Measurements from ENCODE around the gene CIDEB.

CIDEB gene

GRCh38 chr14:24266344-24267244 lies 41.2 kb downstream of the CIDEB start:
- no peak for DNase-seq

- DNase-seq = no peak
Observed at GRCh38 chr14:24264298-24264697, 43.5 kb downstream of the CIDEB start.

DNA sequence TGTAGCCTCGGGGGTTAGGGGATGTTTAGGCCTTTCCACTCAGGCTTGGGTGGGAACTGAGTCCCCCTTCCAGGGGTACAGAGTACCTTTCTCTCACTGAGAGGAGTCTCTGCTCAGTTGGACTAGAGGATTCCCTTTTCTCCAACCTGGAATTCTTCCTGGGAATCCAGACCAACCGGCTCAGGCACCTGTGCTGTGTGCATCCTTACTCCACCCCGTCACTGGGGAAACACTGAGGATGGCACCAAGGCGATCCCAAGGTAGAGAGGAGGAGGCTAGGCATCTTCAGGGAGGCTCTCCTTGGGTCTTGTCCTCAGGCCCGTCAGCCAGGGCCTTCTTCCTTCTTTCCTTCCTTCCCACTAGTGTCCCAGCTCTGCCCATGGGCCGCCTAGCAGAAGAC lies 43.9 kb downstream of the CIDEB start:
- no peak for DNase-seq

- no peak for DNase-seq
Observed at GRCh38 chr14:24262821-24263733, 44.7 kb downstream of the CIDEB start, which contains the start of gene TGM1. TGM1 (minus strand) TSS chr14:24263177; CDS start chr14:24262352, 825 bp downstream.

DNA sequence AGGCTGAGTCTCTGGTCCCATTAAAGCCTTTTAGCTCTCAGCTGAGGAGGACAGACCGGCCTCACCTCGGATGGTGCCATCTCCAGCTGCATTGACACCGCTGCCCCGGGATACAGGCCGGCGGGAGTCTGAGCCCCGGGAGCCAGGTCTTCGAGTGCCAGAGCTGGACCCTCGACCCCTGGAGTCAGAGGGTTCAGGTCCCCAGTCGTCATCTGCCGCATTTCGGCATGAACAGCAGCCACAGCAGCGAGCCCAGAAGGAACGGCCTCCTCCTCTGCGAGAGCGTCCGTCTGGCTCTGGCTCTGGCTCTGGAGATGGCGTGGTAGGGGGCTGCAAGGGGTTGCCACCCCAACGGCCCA lies 45.8 kb downstream of the CIDEB start:
- no peak for DNase-seq

- DNase-seq = no peak
Observed at GRCh38 chr14:24261256-24261968, 46.4 kb downstream of the CIDEB start.

DNA sequence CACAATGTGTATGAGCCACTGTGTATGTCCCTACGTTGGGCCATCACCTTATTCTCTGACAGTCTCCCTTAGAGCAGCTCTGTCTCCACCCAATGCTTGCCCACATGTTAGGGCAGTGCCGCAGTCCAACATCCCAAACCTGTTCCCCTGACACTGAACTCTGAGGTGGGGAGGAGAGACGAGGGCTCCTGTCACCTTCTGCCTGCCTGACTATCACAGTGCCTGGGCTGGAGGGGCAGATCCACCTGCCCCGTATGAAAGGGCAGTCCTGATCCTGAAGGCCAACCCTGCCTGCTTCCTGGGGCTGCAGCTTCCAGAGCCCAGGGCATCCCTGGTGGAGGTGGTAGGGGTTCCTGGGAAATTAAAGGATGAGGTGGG lies 47.0 kb downstream of the CIDEB start:
- DNase-seq = no peak

- no peak for DNase-seq
Observed at GRCh38 chr14:24260026-24260779, 47.6 kb downstream of the CIDEB start.

DNA sequence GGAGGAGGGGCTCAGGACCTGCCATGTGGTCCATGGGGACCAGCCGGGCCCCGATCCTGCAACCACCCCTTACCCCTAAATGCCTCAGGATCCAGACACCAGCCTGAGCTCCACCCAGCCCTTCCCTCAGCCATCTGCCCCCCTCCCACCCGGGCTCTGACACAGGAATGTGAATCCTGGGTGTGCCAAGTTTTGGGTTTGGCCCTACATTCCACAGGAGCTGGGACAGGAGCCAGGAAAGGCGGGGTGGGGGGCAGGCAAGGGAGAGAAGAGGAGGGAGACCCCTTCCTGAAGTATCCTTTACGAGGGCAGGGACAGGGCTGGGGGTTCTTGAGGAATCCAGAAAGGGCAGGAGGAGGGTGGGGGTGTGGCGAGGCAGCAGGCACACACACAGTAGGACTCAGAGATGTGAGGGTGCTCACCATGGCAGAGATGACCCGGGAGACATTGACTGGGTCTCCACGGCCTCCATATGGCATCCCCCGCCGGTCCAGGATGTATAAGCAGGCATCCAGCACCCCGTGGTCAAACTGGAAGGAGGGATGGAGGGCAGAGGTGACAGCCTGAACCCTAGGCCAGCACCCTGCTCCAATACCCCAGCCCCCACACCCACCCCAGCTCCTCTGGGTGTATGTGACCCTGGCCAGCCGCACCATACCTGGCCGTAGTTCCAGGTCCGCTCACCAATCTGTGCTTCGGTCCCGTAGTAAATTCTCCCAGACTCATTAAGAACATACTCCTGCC lies 48.3 kb downstream of the CIDEB start:
- DNase-seq = no peak

DNA sequence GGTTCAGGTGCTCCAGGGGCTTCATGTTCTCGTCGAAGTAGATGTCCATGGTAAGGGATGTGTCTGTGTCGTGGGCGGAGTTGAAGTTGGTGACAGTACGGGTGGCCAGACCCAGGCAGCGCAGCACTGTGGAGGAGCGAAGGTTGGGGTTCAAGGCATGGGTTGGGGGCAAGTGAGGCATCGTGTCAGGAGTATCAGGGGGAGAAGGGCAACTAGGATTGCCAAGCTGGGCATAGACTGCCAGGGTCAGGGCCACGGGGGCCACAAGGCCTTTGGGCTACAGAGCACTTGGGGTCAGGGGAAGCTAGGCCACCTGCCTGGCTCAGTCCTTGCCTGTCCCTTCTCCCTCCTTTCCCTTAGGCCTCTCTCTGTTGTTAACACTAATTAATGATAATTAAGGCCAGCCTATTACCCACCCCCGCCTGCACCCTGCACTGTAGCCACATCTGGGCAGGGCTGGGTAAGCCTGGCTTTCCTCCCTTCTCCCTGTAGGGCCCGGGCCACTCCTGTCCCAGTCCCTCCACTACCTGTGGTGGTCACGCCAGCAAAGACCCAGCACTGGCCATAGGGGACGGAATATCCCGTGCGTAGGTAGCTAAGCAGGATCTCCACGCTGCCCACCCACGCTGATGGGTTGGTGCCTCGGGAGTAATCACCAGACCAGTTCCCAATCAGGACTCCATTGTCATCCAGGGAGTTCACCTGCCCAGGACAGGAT lies 49.1 kb downstream of the CIDEB start:
- DNase-seq = no peak

DNA sequence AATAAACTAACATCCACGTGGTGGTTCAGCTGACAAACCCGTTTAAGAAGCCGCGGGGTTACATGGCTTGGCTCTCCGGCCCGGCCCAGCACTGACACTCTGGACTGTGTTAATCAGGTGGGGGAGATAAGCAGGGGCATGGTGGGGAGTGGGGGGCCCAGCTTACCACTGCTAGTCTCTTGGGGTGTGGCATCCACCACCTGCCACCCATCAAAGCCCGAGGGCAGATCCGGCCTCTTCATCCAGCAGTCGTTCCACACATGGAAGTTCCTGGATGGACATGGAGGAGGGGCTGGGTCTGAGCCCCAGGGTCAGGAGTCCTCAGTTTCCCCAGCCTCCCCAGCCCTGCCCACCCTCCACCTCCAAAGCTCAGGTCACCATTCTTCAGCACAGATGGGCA lies 49.7 kb downstream of the CIDEB start:
- DNase-seq = no peak

DNA sequence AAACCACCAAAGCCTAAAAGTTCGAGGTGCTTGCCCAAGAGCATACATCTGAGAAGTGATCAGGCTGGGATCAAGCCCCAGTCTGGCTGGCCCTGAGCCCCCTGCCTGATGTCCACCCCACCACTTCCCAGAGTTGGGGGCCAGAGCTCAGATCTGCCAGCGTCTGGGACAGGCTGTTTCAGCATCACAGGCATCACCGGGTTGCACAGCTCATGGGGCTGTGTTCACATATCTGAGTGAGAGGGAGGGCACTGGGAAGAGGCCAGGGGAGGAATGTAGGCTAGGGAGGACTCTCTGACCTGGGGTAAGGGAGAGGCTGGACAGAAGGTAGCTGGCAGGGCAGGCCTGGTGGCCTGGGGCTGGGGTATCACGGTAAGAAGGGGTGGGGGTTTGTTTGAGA lies 50.8 kb downstream of the CIDEB start:
- no peak for DNase-seq

DNA sequence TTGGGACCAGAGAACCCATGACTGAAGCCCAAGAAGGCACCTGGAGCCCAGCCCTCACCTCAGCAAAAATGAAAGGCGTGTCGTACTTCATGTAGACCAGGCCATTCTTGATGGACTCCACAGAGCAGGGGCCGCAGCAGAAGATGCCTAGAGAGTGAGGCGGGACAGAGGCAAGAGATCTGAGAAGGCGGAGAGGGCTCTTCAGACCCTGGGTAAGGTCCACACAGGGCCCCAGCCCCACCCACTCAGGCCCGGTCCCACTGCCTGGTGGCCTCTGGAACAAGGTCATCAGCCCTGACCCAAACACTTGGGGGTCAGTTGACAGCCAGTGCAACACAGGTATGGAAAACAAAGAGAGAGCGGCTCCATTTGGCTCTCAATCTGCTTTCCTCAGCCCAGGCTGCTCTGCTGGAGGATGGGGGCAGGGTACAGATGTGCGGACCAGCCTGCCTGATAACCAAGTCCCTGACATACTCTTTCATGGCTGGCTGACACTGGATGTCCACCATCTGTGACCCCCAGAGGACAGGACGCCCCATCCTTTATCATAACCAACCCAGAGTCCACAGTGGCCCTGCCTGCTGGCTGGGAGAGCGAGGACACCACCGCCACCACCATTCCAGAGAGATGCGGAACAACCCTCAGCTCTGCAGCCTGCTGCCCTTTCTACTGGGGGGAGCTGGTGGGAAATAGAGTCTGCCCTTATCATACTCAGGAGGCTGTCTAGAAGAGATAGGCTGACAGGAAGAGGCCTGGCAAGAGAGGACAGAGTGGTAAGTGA lies 51.7 kb downstream of the CIDEB start:
- DNase-seq = no peak

DNA sequence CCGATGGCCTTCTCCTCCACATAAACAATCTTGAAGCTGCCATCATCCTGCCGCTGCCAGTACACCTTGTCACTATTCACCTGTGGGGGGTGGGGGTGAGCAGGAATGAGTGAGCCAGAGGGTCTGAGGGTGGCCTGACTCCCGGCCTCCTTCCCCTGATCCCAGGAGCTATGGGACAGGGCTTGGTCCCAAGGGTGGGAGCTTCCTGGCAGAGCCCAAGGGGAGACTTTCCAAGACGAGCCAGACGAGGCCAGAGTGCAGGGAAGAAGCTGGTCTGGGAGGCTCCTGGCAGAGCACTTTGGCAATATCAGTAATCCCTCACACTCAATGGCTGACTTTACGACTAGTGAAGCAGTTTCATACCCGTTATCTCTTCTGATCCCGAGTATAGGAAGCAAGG lies 52.3 kb downstream of the CIDEB start:
- DNase-seq = no peak

Data from CD4-positive, alpha-beta T cell treated with Interleukin-4 for 4 hours (primary cell).